ENCODE measurements around the gene GPR135. TPM values are rescaled to one million over a fixed set of nuclear protein-coding genes. Genes with fewer than 3 reads are reported as not detected.
"Not testable (repeated sequence)": the region's sequence is repeated elsewhere in the genome, so short reads cannot be mapped to it uniquely, and the experiment has no call there.

Gene GPR135
- total and polyA plus RNA-seq, 2 donors = 0.38 to 0.52 TPM

- Histone ChIP-seq H3K27me3 (ENCODE audit: control insufficient read depth in 2 of 2, insufficient read depth in 1 of 2, low read length in 1 of 2) (peaks cover under 1 to 3% of the 10 kb centered on the region in 2 donors), H3K9me3 (ENCODE audit: control insufficient read depth in 2 of 2, insufficient read depth in 1 of 2, low read length in 1 of 2) (no peaks in the 10 kb centered on the region), H3K27ac (ENCODE audit: low read depth in 1 of 2, low read length in 1 of 2) (no peak overlapping the region), H3K36me3 (ENCODE audit: control insufficient read depth in 2 of 2, insufficient read depth in 2 of 2, low read length in 1 of 2) (no peaks in the 10 kb centered on the region), H3K4me1 (ENCODE audit: control insufficient read depth in 2 of 2, insufficient read depth in 2 of 2, low read length in 2 of 2) (no peaks in the 10 kb centered on the region), H3K4me3 (ENCODE audit: low read length in 2 of 2) (no peak overlapping the region)
- DNase-seq (ENCODE audit: low read depth in 6 of 9, low spot score in 9 of 9) = no peak
- WGBS = 96% methylated on average over 2 of the region's 2 CpGs
Measured at GRCh38 chr14:59458486-59458885, 6.7 kb downstream of the GPR135 start.

- 97% methylated on average over 1 of the region's 1 CpG for WGBS
Measured at GRCh38 chr14:59455411-59455810, 9.8 kb downstream of the GPR135 start.

DNA sequence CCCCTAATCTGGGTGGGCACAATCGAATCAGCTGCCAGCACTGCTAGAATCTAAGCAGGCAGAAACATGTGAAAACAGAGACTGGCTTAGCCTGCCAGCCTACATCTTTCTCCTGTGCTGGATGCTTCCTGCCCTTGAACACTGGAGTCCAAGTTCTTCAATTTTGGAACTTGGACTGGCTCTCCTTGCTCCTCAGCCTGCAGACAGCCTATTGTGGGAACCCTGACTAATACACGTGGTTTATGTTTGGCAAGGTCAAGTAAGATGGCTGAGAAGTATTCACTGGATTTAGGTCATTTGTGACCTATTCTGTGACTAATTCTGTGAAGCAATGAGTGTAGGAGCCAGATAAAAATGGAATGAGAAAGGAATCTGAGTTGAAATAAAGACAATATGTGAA, 11.0 kb downstream of the GPR135 start:
- Histone ChIP-seq H3K4me3 (ENCODE audit: low read length in 2 of 2) (no peak overlapping the region), H3K4me1 (ENCODE audit: control insufficient read depth in 2 of 2, insufficient read depth in 2 of 2, low read length in 2 of 2) (no peaks in the 10 kb centered on the region), H3K36me3 (ENCODE audit: control insufficient read depth in 2 of 2, insufficient read depth in 2 of 2, low read length in 1 of 2) (no peaks in the 10 kb centered on the region), H3K27me3 (ENCODE audit: control insufficient read depth in 2 of 2, insufficient read depth in 1 of 2, low read length in 1 of 2) (no peaks in the 10 kb centered on the region), H3K27ac (ENCODE audit: low read depth in 1 of 2, low read length in 1 of 2) (no peak overlapping the region), H3K9me3 (ENCODE audit: control insufficient read depth in 2 of 2, insufficient read depth in 1 of 2, low read length in 1 of 2) (no peaks in the 10 kb centered on the region)
- no peak for DNase-seq (ENCODE audit: low read depth in 6 of 9, low spot score in 9 of 9)
- 44% methylated on average over 2 of the region's 2 CpGs for WGBS

More at GRCh38 chr14:59455411-59455810, 9.8 kb downstream of the GPR135 start:
- H3K27ac ChIP-seq (ENCODE audit: low read depth in 1 of 2, low read length in 1 of 2) = no peak overlapping the region
- H3K4me1 ChIP-seq (ENCODE audit: control insufficient read depth in 2 of 2, insufficient read depth in 2 of 2, low read length in 2 of 2) = no peaks in the 10 kb centered on the region
- DNase-seq (ENCODE audit: low read depth in 6 of 9, low spot score in 9 of 9) = no peak
- H3K4me3 ChIP-seq (ENCODE audit: low read length in 2 of 2) = no peak overlapping the region
- H3K36me3 ChIP-seq (ENCODE audit: control insufficient read depth in 2 of 2, insufficient read depth in 2 of 2, low read length in 1 of 2) = no peaks in the 10 kb centered on the region
- no peaks in the 10 kb centered on the region for H3K27me3 ChIP-seq (ENCODE audit: control insufficient read depth in 2 of 2, insufficient read depth in 1 of 2, low read length in 1 of 2)
- no peaks in the 10 kb centered on the region for H3K9me3 ChIP-seq (ENCODE audit: control insufficient read depth in 2 of 2, insufficient read depth in 1 of 2, low read length in 1 of 2)

DNA sequence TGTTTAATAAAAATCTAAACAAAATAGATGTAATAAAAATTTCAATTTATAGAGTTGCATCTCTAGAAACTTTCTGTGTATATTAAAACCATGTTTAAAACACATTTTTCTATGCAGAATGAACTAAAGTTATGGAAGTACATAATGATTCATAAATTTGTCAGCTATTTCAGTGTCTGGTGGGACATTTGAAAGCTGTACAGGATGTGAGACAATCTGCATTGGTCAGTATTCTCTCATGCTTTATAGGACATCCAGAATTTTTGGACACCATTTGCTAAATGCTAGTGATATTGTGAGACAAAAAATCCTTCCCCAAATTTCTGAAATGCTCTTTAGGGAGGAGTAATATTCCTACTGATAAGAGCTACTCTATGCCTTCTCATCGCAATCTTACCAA, 13.3 kb downstream of the GPR135 start:
- 100% methylated on average over 1 of the region's 1 CpG for WGBS
- H3K4me3 ChIP-seq (ENCODE audit: low read length in 2 of 2) = no peak overlapping the region
- no peaks in the 10 kb centered on the region for H3K27me3 ChIP-seq (ENCODE audit: control insufficient read depth in 2 of 2, insufficient read depth in 1 of 2, low read length in 1 of 2)
- DNase-seq (ENCODE audit: low read depth in 6 of 9, low spot score in 9 of 9) = no peak
- no peak overlapping the region for H3K27ac ChIP-seq (ENCODE audit: low read depth in 1 of 2, low read length in 1 of 2)
- no peaks in the 10 kb centered on the region for H3K4me1 ChIP-seq (ENCODE audit: control insufficient read depth in 2 of 2, insufficient read depth in 2 of 2, low read length in 2 of 2)
- no peaks in the 10 kb centered on the region for H3K36me3 ChIP-seq (ENCODE audit: control insufficient read depth in 2 of 2, insufficient read depth in 2 of 2, low read length in 1 of 2)
- no peaks in the 10 kb centered on the region for H3K9me3 ChIP-seq (ENCODE audit: control insufficient read depth in 2 of 2, insufficient read depth in 1 of 2, low read length in 1 of 2)

- WGBS = 98% methylated on average over 3 of the region's 3 CpGs
- Histone ChIP-seq H3K9me3 (ENCODE audit: control insufficient read depth in 2 of 2, insufficient read depth in 1 of 2, low read length in 1 of 2) (no peaks in the 10 kb centered on the region), H3K4me1 (ENCODE audit: control insufficient read depth in 2 of 2, insufficient read depth in 2 of 2, low read length in 2 of 2) (no peaks in the 10 kb centered on the region), H3K36me3 (ENCODE audit: control insufficient read depth in 2 of 2, insufficient read depth in 2 of 2, low read length in 1 of 2) (no peaks in the 10 kb centered on the region), H3K4me3 (ENCODE audit: low read length in 2 of 2) (no peak overlapping the region), H3K27ac (ENCODE audit: low read depth in 1 of 2, low read length in 1 of 2) (no peak overlapping the region), H3K27me3 (ENCODE audit: control insufficient read depth in 2 of 2, insufficient read depth in 1 of 2, low read length in 1 of 2) (no peaks in the 10 kb centered on the region)
- DNase-seq (ENCODE audit: low read depth in 6 of 9, low spot score in 9 of 9) = no peak
Measured at GRCh38 chr14:59450716-59451115, 14.5 kb downstream of the GPR135 start.

DNA sequence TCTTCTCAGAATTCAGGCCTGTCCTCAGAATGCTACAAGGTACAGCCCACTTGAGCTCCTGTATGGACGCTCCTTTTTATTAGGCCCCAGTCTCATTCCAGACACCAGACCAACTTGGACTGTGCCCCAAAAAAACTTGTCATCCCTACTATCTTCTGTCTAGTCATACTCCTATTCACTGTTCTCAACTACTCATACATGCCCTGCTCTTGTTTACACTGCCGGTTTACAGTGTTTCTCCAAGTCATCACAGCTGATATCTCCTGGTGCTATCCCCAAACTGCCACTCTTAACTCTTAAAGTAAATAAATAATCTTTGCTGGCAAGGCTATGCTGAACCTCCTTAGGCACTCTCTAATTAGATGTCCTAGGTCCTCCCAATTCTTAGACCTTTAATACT, 16.5 kb downstream of the GPR135 start:
- WGBS = 90% methylated on average over 2 of the region's 2 CpGs

DNA sequence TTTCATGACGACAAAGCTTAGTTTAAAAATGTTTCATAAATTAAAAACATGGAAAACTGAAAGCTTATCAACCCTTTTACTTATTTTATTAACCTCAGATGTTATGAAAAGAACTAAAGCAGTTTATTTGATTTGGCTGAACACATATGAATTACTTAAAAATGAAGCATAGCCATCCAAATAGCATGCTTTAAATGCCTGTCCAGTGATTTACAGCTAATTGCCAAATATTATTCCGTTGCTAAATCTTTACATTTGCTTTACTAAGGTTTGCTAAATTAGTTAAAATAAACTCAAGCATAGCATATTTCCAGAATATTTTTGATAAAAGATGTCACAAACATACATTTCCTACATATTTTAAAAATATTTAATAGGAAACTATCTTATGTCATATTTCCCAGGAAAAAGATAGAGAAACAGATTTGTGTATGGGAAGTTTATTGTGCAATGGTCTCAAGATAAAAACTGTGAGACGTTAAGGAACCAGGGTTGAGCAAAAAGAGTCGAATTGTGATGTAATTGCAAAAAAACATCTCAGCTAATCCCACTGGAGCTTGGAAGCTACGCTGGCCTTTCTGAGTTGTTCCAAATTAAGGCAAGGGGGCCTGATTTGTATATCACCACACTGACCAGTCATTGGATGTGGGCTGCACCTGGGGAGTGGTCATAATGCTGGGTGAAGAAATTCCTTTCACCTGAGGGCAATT, 25.8 kb downstream of the GPR135 start:
- H3K27ac ChIP-seq (ENCODE audit: low read depth in 1 of 2, low read length in 1 of 2) = no peak overlapping the region
- 94% methylated on average over 5 of the region's 5 CpGs for WGBS
- no peaks in the 10 kb centered on the region for H3K4me1 ChIP-seq (ENCODE audit: control insufficient read depth in 2 of 2, insufficient read depth in 2 of 2, low read length in 2 of 2)
- DNase-seq (ENCODE audit: low read depth in 6 of 9, low spot score in 9 of 9) = no peak
- no peak overlapping the region for H3K4me3 ChIP-seq (ENCODE audit: low read length in 2 of 2)
- no peaks in the 10 kb centered on the region for H3K9me3 ChIP-seq (ENCODE audit: control insufficient read depth in 2 of 2, insufficient read depth in 1 of 2, low read length in 1 of 2)
- no peaks in the 10 kb centered on the region for H3K27me3 ChIP-seq (ENCODE audit: control insufficient read depth in 2 of 2, insufficient read depth in 1 of 2, low read length in 1 of 2)
- no peaks in the 10 kb centered on the region for H3K36me3 ChIP-seq (ENCODE audit: control insufficient read depth in 2 of 2, insufficient read depth in 2 of 2, low read length in 1 of 2)

More for the DNA sequence above, 16.5 kb downstream of the GPR135 start:
- H3K9me3 ChIP-seq (ENCODE audit: control insufficient read depth in 2 of 2, insufficient read depth in 1 of 2, low read length in 1 of 2); H3K27me3 ChIP-seq (ENCODE audit: control insufficient read depth in 2 of 2, insufficient read depth in 1 of 2, low read length in 1 of 2); H3K36me3 ChIP-seq (ENCODE audit: control insufficient read depth in 2 of 2, insufficient read depth in 2 of 2, low read length in 1 of 2); H3K4me1 ChIP-seq (ENCODE audit: control insufficient read depth in 2 of 2, insufficient read depth in 2 of 2, low read length in 2 of 2); DNase-seq (ENCODE audit: low read depth in 6 of 9, low spot score in 9 of 9); H3K27ac ChIP-seq (ENCODE audit: low read depth in 1 of 2, low read length in 1 of 2); H3K4me3 ChIP-seq (ENCODE audit: low read length in 2 of 2): not testable (repeated sequence)

DNA sequence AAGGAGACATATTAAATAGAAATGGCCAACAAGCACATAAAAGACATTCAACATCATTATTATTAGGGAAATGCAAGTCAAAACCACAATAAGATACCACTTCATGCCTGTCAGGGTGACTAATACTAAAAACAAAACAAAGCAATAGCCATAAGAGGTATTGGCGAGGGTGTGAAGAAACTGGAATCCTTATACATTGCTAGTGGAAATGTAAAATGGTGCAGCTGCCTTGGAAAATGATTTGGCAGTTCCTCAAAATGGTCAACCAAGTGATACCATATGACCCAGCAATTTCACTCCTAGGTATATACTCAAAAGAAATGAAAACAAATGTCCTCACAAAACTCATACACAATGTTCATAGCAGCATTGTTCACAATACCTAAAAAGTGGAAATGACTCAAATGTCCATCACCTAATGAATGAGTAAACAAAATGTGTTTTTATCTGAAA, 27.0 kb downstream of the GPR135 start:
- Histone ChIP-seq H3K4me1 (ENCODE audit: control insufficient read depth in 2 of 2, insufficient read depth in 2 of 2, low read length in 2 of 2) (no peaks in the 10 kb centered on the region), H3K9me3 (ENCODE audit: control insufficient read depth in 2 of 2, insufficient read depth in 1 of 2, low read length in 1 of 2) (no peaks in the 10 kb centered on the region), H3K36me3 (ENCODE audit: control insufficient read depth in 2 of 2, insufficient read depth in 2 of 2, low read length in 1 of 2) (no peaks in the 10 kb centered on the region), H3K27ac (ENCODE audit: low read depth in 1 of 2, low read length in 1 of 2) (no peak overlapping the region), H3K4me3 (ENCODE audit: low read length in 2 of 2) (no peak overlapping the region), H3K27me3 (ENCODE audit: control insufficient read depth in 2 of 2, insufficient read depth in 1 of 2, low read length in 1 of 2) (no peaks in the 10 kb centered on the region)
- no peak for DNase-seq (ENCODE audit: low read depth in 6 of 9, low spot score in 9 of 9)
- WGBS = 93% methylated on average over 1 of the region's 1 CpG

GRCh38 chr14:59435987-59436386, 29.2 kb downstream of the GPR135 start:
- Histone ChIP-seq H3K9me3 (ENCODE audit: control insufficient read depth in 2 of 2, insufficient read depth in 1 of 2, low read length in 1 of 2) (no peaks in the 10 kb centered on the region), H3K4me1 (ENCODE audit: control insufficient read depth in 2 of 2, insufficient read depth in 2 of 2, low read length in 2 of 2) (no peaks in the 10 kb centered on the region), H3K36me3 (ENCODE audit: control insufficient read depth in 2 of 2, insufficient read depth in 2 of 2, low read length in 1 of 2) (no peaks in the 10 kb centered on the region), H3K4me3 (ENCODE audit: low read length in 2 of 2) (no peak overlapping the region), H3K27ac (ENCODE audit: low read depth in 1 of 2, low read length in 1 of 2) (no peak overlapping the region), H3K27me3 (ENCODE audit: control insufficient read depth in 2 of 2, insufficient read depth in 1 of 2, low read length in 1 of 2) (no peaks in the 10 kb centered on the region)
- no peak for DNase-seq (ENCODE audit: low read depth in 6 of 9, low spot score in 9 of 9)
- WGBS = 97% methylated on average over 1 of the region's 1 CpG

Measured in thymus (tissue), 11 donors.